OCI-M2 (cell line): ENCODE measurements around the gene KCNJ11.

ENCODE experiments used
- DNase-seq: peaks from one replicate; lab custom pipeline; 2025; ENCODE audit not compliant: unreplicated experiment; lab: John Stamatoyannopoulos, UW

Gene KCNJ11

DNA sequence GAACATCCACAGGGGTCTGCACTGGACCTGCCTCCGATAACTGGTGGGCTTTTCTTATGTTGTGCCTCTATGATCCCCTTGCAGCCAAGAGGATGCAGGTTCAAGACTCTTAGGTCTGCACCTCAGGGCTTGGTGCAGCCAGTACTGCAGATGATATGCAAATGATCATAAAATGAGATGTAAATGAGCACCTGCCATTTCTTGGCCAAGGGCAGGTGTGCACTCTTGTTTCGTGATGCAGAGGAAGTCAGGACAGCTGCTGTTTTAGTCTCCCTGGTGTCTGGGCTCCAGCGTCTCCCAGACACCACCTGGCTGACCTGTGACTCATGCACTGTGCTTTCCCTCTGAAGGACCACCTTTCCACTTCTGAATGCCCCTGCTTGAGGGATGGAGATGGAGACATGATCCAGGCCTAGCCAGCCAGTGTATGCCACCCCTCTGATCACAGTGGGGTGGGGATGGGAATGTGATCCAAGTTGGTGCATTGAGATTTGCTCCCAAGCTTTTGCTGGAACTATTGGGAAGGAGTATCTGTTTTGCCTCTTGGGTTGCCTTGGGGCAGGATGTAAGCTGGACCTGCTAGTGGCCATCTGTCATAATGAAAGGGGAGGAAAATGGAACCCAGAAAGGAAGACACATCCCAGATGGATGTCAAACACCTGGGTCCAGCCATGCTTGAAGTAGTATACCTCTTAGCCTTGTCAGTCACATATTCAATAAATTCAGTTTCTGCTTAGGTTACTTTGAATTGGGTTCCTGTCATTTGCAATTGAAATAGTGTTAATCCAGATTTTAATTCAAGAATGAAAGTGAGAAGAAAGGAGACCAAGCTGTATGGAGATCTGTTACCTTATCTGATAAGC is 3.3 kb upstream of the KCNJ11 start:
- DNase-seq, result no peak

DNA sequence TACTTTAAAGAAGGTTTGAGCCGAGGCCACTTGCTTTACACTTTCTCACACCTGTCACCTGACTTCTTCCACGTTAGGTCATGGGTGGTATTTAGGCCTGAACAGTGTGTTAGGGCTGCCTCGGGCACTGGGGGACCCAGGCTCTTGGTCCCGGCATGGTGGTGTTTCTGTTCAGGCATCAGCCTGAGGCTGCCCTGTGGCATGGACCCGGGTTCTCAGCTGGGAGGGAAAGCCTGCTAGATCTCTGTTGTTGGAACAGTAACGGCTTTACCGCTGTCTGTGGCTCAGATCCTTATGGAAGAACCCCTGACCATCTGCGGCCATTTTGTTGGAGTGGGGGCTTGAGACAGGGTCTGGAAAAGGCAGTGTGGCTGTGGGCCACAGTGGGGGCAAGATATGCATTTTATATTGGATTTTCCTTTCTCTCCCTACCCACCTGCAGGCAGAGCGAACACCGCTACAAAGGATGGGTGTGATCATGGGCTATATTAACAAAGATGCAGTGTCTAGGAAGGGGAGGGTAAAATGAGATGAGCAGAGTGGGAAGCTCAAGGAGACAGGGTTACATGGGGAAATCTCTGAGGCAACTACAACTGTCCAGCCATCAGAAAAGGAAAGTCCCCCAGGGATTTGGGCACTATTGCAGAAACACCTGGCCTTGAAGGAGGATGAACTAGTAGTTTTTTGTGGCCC is 1.6 kb upstream of the KCNJ11 start:
- DNase-seq, result no peak

DNA sequence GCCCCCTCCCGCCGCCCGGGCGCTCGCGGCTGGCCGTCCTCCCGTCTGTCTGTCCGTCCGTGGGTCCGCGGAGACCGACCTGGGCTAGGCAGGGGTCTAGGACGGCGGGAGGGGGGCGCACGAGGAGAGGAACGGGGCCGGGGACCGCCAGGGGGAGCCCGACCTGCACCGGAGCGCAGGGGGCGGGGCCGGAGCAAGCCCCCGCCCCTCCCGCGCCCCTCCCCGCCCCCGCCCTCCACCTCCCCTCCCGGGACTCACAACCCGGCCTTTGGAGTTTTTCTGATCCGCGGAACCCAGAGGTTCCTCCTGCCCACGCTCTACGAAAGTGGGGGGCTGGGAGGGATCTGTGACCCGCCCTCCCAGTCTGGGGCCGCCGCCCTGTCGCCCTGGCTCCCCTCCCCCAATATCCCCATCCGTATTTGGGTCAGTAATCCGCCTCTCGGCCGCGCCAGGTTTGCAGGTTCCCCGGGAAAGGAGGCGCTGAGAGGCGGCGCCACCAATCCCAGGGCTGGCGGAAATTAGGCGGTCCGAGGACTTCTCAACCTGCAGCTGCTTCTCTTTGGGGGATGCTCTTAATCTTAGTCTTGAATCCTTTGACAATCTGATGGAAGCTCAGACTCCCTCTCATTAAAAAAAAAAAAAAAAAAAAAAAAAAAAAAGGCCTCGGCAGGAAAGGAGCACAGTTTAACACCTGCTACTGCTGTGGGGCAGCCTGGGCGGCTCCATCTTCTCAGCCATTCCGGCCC is 925 bp upstream of the KCNJ11 start:
- DNase-seq, result no peak

DNA sequence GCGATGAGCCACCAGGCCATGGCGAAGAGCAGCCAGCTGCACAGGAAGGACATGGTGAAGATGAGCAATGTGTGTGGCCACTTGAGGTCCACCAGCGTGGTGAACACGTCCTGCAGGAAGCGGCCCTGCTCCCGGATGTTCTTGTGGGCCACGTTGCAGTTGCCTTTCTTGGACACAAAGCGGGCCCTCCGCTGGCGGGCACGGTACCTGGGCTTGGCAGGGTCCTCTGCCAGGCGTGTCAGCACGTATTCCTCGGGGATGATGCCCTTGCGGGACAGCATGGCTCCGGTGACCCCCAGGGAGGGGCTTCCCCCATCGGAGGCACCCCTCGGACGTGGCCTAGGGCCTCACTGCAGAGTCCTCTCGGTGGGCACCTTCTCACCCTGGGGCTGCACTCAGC is 648 bp downstream of the KCNJ11 start:
- DNase-seq, result no peak

DNA sequence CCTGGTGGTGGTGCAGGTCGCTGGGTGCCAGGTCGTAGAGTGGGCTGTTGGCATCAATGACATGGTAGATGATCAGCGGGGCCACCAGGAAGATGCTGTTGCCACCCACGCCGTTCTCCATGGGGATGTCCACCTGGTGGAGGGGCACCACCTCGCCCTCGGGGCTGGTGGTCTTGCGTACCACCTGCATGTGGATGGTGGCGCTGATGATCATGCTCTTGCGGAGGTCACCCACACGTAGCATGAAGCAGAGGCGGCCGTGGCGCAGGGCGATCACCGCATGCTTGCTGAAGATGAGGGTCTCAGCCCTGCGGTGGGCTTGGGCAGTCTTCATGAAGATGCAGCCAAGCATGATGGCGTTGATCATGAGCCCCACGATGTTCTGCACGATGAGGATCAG is 1.2 kb downstream of the KCNJ11 start:
- no peak for DNase-seq

DNA sequence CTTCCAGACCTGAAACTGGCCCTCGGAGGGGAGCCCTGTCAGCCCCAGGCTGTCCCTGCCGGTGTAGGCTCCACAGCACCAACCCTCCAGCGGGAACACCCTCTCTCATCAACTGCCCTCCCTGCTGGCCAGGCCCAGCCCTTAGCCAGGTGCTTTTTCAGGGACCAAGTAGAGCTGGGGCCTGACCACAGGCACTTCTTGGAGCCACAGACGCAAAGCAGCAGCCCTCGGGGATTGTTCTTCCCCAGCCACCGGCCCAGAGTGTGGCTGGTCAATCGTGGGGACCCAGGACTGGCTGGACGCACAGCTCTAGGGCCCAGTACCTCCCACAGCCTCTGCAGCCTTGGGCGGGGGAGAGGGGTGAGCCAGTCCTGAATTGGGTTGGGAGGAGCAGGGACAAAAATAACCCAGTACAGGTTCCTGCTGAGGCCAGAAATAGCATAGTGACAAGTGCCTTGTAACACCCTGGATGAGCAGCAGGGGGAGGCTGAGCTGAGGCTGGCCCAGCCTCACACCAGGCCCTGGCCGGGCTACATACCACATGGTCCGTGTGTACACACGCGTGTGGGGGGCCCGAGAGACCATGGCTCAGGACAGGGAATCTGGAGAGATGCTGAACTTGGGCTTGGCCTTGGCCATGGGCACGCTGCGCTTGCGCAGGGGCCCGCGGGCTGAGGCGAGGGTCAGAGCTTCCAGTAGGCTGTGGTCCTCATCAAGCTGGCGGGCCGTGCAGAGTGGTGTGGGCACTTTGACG is 2.0 kb downstream of the KCNJ11 start:
- DNase-seq, result no peak

DNA sequence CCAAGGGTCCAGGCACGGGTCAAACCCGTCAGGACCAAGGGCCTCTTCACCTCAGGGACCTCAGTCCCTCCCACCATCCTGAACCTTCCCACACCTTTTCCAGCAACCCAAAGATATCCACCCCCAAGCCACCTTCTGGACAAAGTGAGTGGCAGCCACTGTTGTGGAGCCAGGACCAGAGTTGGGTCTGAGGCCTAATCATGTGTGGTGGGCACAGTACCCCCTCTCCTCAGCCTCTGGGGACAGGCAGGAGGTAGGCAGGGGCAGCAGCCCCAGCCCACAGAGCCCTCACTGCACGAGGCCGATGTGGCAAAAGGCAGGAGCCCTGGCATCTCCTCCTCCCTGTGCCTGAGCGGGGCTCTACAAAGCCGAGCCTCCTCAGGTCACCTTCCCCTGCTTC is 2.5 kb downstream of the KCNJ11 start:
- no peak for DNase-seq

DNA sequence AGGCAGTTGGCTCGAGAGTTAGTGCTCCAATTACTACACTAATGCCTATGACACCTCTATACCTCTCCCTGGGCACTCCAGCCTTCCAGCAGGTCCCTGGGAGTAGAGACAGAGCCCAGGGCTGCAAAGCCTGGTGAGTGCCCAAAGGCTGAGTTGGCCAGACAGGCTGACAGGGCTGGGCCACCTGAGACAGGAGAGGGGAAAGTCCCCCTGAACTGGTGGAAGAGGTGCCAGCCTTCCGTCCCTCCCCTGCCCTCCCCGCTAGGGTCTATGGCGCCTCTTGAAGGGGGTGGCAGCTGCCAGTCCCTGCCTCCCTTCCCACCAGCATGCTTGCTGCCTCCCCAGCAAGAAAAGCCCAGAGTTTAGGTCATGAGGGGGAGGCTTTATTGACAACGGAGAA is 3.0 kb downstream of the KCNJ11 start:
- no peak for DNase-seq

DNA sequence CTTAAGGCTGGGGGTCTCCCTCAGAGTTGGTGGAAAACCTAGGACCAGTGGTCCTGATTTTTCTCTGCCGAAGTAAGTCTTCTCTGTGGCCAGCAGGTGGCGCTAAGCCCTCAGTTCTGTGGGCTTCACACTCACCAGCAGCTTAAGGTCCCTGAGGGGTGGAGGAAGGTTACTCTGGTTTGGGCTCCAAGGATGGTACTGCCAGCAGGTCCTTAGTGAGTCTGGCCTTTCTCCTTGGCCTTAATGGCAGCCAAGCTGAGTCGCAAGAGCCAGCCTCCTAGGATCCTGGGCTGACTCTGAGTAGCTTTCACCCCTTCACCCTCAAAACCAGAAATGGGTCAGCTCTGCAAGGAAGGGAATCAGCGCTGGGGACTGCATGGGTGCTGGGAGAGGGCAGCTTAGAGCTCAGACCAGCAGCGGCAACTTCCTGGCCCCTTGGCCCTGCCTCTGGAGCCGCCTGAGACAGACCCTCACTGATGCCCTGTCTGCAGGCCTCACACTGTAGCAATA is 4.4 kb downstream of the KCNJ11 start:
- no peak for DNase-seq

DNA sequence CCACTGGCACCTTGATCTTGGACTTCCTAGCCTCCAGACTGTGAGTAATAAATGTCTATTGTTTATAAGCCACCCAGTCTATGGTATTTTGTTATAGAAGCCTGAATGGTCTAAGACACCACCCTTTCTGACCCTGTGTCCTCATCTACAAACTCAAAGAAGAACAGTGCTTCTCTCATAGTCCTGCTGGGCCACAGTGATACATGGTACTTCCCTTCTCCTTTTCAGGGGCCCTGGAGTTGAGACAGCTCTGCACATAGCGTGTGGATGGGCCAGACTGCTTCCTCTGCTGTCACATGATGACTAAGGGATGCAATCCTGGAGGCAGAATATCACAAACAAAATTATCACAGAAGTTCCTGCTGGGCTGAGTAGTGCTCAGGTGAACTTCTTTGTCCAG is 5.0 kb downstream of the KCNJ11 start:
- no peak for DNase-seq

DNA sequence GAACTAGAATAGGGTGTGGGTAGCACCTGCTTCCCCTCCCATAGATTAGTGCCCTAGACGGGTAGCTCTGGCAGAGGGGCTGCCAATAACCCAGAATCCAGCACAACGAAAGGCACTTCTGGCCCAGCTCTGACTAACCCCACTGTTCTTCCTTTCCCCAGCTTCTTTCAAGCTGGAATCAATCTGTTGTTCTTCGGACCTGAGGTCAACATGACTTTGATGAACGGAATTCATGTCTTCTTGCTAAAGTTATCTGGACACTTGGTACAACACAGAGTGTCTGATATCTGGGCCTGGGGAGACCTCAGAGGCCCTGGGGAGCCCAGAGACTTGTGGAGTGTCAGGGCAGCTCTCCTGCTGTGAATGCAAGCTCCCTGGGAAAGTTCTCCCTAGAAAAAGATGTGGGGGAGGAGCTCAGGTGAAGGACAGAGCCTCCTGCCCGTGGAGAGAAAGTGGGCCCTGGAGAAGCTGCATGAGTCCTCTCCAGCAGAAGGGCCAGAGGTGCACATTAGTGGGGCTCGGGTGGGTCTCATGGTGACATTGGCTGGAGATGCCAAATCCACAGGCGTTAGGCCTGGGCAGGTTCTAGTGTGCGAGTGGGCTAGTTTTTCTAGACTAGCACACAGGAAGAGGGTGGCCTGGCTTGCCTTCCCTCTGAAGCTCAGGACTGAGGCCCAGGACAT is 6.3 kb downstream of the KCNJ11 start:
- DNase-seq, result no peak

DNA sequence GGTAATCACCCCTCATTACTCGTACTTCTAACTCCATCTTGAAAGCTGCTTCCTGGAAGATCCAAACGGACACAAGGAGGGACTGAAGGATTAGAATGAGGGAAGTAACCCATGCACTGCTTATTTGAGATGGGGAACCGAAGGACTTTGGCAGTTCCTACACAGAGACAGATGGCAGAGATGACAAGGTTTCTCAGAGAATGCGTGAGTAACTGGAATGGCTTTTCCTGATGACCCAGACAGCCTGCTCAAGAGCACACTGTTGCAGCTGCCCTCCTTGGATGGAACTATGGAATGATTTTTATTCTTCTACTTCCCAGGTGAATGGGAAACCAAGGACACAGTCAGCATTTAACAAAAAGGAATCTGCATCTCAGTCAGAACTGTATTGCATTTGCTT is 7.3 kb downstream of the KCNJ11 start:
- DNase-seq, result no peak

DNA sequence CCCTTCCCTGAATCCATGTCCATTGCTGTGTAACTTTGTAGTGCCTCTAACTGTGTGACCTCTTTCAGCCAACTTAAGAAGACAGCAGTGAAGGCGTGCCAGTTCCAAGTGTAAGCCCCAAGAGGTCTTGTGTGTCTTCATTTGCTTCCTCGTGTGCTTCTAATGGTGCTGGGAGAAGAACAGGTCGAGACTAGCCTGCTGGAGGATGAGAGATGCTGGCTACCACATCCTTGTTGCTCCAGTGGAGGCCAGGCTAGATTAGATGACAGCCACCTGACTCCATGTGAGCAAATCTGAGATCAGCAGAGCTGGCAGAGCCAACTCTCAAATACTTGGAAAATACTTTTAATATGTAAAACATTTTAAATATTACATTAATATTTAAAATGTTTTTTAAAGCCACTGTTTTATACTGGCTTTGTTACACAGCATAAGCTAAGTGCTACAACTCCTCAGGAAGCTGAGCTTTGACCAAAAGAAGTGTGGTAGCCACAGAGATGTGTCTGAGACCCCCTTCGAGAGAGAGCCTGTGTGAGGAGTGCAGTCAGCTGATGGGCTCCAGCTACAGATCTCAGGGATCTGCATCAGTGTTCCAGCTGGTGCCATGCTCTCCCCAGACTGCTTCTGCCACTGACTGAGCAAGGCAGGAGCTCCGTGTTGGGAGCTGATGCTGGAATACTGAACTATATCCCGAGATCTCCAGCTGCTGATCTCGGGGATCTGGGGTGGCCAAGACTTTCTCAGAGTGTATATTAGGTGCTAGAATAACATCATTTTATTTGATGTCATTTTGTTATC is 8.9 kb downstream of the KCNJ11 start:
- no peak for DNase-seq

DNA sequence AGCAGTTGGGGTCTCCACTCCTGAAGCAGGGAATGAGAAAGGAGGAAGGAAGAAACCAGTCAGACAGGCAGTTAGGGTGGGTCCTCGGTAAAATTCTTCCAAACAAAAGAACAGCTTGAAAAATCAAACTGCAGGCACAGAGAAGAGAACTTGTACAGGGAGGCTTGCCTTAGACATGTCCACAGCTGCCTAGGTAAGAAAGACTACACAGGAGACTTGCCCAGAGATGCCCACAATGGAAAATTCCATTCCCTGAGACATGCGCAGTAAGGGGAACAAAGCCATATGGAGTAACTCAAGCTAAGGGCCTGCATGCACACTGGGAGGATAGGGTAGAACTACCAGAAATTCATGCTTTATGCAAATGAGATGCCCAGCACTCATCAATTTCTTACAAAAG is 9.8 kb downstream of the KCNJ11 start:
- DNase-seq, result no peak

DNA sequence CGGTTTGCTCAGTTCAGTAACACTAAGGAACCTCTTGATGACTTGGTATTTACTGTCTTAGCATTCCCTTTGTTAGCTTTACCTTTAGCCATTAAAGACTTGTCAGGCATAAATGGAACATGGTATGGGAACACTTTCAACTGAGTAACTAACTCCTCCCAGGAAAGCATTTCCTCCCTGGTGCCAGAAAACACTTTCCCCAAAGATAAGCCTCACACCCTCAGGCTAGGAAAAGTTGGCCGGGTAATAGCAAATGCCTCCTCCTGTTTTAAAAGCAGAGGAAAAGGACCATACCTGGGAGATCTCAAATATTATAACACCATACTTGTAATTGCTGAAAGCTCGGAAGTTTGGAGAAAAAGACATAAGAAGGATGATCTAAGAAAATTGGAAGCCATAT is 12.0 kb downstream of the KCNJ11 start:
- DNase-seq, result no peak

DNA sequence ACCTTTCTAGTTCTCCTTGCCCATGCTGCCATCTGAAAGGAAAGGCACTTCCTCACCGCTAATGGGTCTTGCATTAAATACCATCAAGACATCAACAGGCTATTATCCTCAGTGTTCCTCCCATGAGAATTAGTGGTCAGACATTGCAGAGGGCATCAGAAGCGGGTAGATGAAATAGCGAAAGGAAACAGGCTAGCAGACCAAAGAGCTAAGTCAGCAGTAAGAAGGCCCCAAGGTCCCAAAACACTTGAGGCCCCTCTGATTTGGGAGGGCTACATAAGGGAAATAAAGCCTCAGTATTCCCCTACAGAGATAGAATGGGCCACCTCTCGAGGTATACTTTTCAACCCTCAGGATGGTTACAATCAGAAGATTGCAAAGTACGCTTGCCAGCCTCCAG is 12.9 kb downstream of the KCNJ11 start:
- no peak for DNase-seq

DNA sequence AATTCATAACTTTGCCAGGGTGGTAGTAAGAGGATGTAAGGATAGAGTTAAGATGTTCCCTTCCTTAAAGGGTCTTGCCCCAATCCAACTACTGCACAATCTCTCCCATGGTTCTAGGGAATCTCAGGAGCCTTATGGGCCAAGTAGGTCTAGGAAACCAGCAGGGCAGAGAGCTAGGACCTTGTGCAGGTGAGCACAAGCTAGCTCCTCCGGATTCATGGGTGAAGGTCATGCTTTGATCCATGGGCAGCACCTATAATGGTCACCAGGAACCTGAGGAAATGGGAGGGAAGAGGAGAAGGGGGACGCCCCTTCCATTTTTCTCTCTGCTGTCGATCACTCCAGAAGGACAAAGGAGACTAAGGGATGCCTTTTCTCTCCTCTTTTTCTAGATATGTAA is 16.8 kb downstream of the KCNJ11 start:
- DNase-seq, result no peak

DNA sequence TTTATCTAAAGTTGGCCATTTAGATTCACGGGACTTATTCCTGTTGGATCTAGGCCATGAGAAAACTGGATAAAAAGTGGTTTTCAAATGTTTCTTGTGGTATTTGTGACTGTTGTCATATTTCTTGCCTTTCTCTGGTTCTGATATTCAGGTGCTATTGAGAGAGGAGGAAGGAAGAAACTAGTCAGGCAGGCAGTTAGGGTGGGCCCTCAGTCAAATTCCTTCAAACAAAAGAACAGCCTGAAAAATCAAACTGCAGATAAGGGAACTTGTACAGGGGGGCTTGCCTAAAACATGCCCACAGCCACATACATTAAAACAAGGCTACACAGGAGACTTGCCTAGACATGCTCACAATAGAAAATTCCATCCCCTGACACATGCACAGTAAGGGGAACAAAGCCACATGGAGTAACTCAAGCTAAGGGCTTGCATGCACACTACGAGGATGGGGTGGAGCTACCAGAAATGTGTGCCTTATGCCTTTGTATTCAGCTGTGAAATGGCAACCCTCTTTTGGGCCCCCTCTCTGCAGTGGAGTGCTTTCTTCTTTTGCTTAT is 18.7 kb downstream of the KCNJ11 start:
- no peak for DNase-seq

DNA sequence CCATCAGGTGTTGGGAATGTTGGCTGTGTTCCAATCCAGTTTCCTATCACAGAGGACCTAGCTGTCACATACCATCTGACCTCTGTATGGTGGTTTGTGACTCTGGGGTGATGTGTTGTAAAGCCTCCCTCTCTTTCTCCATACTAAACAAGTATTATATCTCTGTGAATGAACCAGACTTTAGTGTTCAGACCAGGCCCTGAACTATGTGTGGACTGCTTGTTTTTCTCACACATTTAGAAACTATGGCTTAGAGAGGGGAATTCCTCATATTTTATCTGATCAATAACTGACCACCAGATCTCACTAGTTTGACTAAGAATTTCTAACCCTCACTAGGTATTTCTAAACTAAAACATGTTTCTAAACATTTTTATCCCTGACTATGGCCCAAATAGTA is 19.4 kb downstream of the KCNJ11 start:
- DNase-seq, result no peak
